Left lobe of liver (tissue), 2 donors: ENCODE data around the gene OR6K3. TPM values are rescaled to one million over a fixed set of nuclear protein-coding genes. Genes with fewer than 3 reads are reported as not detected.
"Not testable (repeated sequence)": the region's sequence is repeated elsewhere in the genome, so short reads cannot be mapped to it uniquely, and the experiment has no call there.

Experiments used
- ATAC-seq: fragments of 200-7000 bp; cut with Tn5 transposase; one replicate; pipeline ENCODE4 v1.9.1; 2020; ENCODE audit warnings: mild to moderate bottlenecking, moderate library complexity
- DNase-seq: peaks from one replicate; pipeline ENCODE4 v3.0.0-alpha.2; 2020; ENCODE audit warnings: low spot score
- total RNA-seq: library from RNA; stranded (reverse); gene quantifications from one replicate; pipeline ENCODE4 v1.2.1, GENCODE V29; 2021
- donor health status: DM: no; HTN: no; CAD: no; lungs with moderate emphysema.
- donor health status: DM: no; HTN: yes; CAD: no.

The OR6K3 gene
- total RNA-seq, 1 donor from 2014 or later: not detected

DNA sequence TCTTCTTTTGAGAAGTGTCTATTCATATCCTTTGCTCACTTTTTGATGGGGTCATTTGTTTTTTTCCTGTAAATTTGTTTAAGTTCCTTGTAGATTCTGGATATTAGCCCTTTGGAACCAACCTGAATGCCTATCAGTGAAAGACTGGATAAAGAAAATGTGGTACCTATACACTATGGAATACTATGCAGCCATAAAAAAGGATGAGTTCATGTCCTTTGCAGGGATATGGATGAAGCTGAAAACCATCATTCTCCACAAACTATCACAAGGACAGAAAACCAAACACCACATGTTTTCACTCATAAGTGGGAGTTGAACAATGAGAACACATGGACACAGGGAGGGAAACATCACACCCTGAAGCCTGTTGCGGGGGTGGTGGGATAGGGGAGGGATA lies 32.2 kb downstream of the OR6K3 start:
- ATAC-seq, DNase-seq: not testable (repeated sequence)

DNA sequence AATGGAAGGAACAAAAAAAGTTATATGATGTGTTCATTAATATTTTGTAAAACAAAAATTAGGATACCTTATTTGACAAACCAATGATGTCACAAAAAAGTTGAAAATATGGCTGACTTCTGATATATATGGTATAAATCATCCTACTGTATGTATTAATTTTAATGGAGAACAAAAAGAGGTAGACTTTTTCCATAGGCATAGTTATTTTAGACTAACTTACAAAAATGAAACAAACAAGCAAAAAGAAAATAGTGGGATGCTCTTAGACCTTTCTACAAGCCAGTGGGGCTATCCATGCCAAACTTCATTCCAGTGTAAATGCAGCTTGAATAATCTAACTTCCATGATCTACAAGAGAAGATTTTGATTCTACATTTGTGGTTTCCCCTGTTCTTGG lies 33.5 kb downstream of the OR6K3 start:
- ATAC-seq (no peak), DNase-seq (no peak)

DNA sequence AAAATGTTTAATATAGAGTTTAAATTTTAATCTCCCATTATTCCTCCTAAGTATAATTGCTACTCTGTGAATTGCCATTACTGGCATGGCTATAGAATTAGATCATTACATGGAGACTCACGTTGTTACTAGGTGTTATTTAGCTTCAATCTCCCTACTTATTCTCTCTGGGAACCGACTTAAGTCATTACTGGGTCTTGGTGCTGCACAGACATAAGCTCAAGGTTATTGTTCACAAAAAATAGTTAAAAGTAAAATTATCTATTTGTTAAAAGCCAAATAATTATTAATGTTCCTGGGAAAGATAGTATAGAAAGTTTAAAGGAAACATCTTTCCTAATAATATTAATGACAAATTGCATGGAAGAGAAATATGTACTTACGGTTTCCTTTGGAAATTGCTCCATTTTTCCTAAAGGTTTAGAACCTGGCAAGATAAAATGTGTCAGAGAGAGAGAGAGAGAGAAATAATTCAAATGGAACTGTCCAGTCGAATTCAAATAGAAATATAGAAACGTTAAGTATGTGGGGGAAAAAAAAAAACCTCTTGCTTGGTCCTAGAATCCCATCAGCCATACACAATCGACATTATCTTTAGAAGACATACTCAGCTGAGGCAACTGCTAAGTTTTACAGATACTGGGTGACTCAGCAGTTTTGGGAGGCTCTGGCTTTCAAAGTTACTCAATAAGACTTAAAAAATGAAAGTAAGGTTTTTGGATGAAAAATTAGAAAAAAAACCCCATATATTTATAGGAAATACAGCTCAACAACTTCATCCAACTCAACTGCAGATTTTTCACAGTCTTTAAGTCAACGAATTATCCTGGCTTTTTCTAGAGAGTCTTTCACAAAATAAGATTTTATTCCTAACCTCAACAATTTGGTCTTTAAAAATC lies 34.2 kb downstream of the OR6K3 start, which contains the start of gene SPTA1:
SPTA1 (minus strand) TSS at position 605 of the 899 bp plus-strand sequence; CDS start at position 407, 198 bp downstream.
- no peak for ATAC-seq

DNA sequence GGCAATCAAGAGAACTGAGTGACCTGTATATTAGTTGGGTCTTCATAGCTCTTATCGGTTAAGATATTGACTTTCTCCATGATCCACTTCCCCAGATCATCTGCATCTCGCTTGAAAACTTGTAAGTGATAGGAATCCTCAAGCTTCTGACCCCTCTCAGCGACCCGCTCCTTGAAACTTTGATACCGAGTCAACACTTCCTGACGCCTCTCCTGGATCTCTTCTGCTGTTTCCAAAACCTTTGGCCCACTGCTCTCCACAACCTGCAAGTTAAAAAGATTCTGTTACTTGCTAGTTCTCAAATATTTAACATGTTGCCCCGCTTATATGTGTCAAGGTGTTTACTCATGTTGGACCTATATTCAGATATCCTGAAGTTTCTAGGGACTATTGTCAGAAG lies 35.4 kb downstream of the OR6K3 start:
- ATAC-seq: no peak
- no peak for DNase-seq

More for the DNA sequence above, 34.2 kb downstream of the OR6K3 start, which contains the start of gene SPTA1:
- DNase-seq: no peak

DNA sequence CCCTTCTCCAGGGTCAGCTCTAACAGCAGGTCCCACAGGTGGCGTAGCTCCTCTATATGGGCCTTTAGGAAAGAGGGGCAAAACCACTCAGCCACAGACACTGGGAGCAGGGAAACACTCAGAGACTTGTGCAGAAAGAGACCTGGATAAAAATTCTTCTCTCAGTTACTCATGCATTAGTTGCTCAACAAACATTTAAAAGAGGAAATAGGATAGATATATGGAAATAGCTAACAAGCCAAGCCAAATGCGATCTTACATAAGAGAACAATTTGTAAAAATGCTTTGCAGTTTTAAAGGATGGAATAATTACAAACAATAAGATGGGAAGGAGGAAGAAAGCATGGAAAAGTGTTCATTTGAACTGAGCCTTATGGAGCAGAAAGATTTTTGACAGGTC lies 38.9 kb downstream of the OR6K3 start:
- no peak for DNase-seq
- ATAC-seq: no peak

DNA sequence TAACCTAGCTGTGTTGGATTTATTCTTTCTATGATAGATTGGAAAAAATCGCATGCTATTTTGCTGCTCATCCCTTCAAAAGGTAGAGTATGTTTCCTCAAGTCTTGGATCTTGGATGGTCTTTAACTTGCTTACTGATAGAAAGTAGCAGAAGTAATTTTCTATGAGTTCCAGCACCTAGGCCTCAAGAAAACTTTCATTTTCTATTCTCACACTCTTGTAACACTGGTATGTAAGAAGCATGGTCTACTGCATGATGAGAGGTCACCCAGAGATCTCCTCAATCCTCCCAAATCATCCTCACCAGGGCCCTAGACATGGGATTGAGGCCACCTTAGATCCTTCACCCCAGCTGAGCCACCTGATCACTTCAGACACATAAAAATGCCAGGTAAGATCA lies 41.2 kb downstream of the OR6K3 start:
- no peak for ATAC-seq
- no peak for DNase-seq

DNA sequence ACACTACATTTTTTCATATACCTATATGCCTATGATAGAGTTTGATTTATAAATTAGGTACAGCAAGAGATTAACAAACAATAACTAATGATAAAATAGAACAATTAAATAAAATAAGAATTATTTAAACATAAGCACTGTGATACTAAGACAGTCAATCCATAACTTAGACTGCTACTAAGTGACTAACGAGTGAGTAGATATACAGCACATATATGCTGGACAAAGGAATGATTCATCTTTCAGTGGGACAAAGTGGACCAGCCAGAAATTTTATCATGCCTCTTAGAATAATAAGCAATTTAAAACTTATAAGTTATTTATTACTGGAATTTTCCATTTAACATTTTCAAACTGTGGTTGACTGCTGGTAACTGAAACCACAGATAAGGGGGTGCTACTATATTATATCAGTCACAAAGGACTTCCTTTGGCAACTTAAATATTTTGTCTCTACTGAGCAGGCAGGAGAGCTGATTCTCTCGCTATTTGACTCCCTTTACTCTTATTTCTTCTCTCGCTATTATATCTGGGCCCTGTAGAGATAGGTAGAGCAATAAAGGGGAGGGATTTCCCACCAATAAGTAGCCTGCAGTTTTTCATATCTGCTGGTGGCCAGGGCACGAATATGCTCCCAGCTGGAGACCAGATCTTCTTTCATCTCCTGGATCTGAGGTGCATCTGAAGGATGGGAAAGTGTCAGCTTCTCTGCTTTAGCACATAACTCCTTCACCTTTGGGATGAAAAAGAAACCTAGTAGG lies 44.8 kb downstream of the OR6K3 start:
- ATAC-seq: no peak

DNA sequence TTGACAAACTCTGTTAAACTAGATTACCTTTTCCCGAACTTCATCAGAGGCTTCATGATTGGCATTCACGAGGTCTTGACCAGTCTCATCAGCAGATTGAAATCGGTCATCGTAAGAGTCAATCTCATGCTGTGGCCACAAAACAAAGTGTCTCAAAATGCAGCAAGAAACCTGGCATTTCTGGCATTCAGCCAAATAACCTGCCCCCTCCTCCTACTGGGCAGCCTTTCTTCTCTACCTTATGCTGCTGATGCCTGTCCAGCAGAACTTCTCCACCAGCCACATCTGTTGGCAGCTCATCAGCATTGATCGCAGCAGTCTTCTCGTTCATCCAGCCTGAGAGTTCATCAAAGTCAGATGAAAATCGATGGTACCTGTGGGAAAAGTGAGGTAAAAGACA lies 46.2 kb downstream of the OR6K3 start:
- no peak for DNase-seq
- ATAC-seq: no peak

More for the DNA sequence above, 44.8 kb downstream of the OR6K3 start:
- DNase-seq: no peak

Other genes starting within 250 kb of the OR6K3 start
- not detected for gene OR10R2, start 248.5 kb downstream of the OR6K3 start, total RNA-seq
- gene OR6Y1, start 166.3 kb downstream of the OR6K3 start, total RNA-seq: not detected
- gene OR6P1, start 150.1 kb downstream of the OR6K3 start, total RNA-seq: not detected
- not detected for gene OR10X1, start 140.8 kb downstream of the OR6K3 start, total RNA-seq
- not detected for gene OR10Z1, start 115.5 kb downstream of the OR6K3 start, total RNA-seq
- gene SPTA1, start 34.0 kb downstream of the OR6K3 start, total RNA-seq: 0.88 TPM
- not detected for gene OR6K2, start 20.1 kb downstream of the OR6K3 start, total RNA-seq
- not detected for gene OR6K6, start 34.0 kb upstream of the OR6K3 start, total RNA-seq
- gene OR6N1, start 51.5 kb upstream of the OR6K3 start, total RNA-seq: not detected
- gene OR6N2, start 60.5 kb upstream of the OR6K3 start, total RNA-seq: not detected
- gene MNDA, start 110.6 kb upstream of the OR6K3 start, total RNA-seq: 0.53 TPM
- 0.18 TPM for gene PYHIN1, start 210.8 kb upstream of the OR6K3 start, total RNA-seq